Neural progenitor cell (in vitro differentiated cells): ENCODE data around the gene C11orf98.

Experiments used
- EZH2 ChIP-seq: fragments of 200-600 bp; sonication (generic); IDR thresholded peaks from 2 replicates; pipeline ENCODE4 v1.6.1; 2017; ENCODE audit warnings: antibody characterized with exemption, mild to moderate bottlenecking, moderate library complexity
- EZH2phosphoT487 ChIP-seq: fragments of 200-600 bp; sonication (generic); IDR thresholded peaks from 2 replicates; pipeline ENCODE4 v1.6.1; 2017; ENCODE audit warnings: antibody characterized with exemption
- TF ChIP-seq, protein P1 (sequence below): fragments of 200-600 bp; sonication (generic); IDR thresholded peaks from 2 replicates; pipeline ENCODE4 v1.5.1; 2017; ENCODE audit warnings: antibody characterized with exemption, mild to moderate bottlenecking

DNA sequence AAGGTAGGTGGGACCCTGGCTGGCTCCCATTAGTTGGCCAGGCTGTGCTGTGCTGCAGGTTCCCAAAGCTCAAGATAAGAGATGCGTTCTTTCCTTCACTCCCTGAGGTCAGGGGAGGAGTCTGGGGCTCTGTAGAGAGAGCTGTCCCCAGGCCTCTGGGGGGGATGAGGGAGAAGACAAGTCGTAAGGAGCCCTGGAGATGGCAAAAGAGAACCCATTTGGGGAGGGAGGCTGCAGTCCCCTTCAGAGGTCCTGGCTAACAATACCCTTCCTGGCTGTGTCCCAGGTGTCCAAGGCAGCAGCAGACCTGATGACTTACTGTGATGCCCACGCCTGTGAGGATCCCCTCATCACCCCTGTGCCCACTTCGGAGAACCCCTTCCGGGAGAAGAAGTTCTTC is 43.4 kb upstream of the C11orf98 start:
- TF ChIP-seq EZH2phosphoT487 (no peak), EZH2 (no peak)
- TF ChIP-seq, protein P1, sequence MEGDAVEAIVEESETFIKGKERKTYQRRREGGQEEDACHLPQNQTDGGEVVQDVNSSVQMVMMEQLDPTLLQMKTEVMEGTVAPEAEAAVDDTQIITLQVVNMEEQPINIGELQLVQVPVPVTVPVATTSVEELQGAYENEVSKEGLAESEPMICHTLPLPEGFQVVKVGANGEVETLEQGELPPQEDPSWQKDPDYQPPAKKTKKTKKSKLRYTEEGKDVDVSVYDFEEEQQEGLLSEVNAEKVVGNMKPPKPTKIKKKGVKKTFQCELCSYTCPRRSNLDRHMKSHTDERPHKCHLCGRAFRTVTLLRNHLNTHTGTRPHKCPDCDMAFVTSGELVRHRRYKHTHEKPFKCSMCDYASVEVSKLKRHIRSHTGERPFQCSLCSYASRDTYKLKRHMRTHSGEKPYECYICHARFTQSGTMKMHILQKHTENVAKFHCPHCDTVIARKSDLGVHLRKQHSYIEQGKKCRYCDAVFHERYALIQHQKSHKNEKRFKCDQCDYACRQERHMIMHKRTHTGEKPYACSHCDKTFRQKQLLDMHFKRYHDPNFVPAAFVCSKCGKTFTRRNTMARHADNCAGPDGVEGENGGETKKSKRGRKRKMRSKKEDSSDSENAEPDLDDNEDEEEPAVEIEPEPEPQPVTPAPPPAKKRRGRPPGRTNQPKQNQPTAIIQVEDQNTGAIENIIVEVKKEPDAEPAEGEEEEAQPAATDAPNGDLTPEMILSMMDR = no peak
